ENCODE data around the gene ZNF784.
A peak's percentile ranks its signal among the peaks of the same experiment; 100 is the strongest.

ZNF784 gene

DNA sequence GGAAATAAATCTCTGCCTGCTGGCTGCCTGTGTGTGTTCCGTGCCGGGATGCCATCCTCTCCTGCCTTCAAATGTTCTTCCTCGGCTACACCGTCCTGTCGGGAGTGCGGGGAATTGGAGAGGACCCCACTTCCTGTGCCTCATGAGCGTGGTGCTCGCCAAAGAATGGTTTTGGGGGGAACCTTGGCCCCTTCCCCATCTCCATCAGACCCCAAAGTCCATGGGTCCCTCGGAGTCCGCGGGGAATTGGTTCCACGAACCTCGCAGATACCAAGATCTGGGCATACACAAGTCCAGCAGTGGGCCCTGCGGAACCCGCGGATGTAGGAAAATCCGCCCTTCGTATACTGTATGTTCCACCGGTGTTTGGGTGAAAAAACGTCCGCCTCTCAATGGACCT lies 21.3 kb downstream of the ZNF784 start:
- H3K36me3 ChIP-seq (ENCODE audit: insufficient read depth, low read length): 0 out of 2 replicates have a peak, but pooled peaks cover 6% of the 10 kb centered on the region
- TF ChIP-seq CTCF (IDR thresholded peaks at IDR 0.05; ENCODE audit: low read length) (no peak), EZH2 (IDR thresholded peaks at IDR 0.05; ENCODE audit: borderline replicate concordance, low read length) (no peak)
- H3K9me2 ChIP-seq (ENCODE audit: low read depth, low read length): no peaks in the 10 kb centered on the region
- H3K27ac ChIP-seq (ENCODE audit: low read depth, low read length, poor library complexity, severe bottlenecking): no peak overlapping the region
- no peak overlapping the region for H2AFZ ChIP-seq (ENCODE audit: low read length)
- peaks cover 24% of the 10 kb centered on the region for H3K4me1 ChIP-seq (ENCODE audit: insufficient read depth, low read length, severe bottlenecking)
- no peaks in the 10 kb centered on the region for H3K79me2 ChIP-seq (ENCODE audit: insufficient read depth, low read length)
- H3K4me3 ChIP-seq (ENCODE audit: low read depth, low read length, poor library complexity, severe bottlenecking): no peak overlapping the region
- no peak overlapping the region for H3K4me2 ChIP-seq (ENCODE audit: low read length)
- H3K27me3 ChIP-seq (ENCODE audit: insufficient read depth, low read length): no peaks in the 10 kb centered on the region
- H3F3A ChIP-seq (ENCODE audit: insufficient read depth, low read length): no peaks in the 10 kb centered on the region; the same call in 1 of the 2 replicates
- no peak overlapping the region for H3K9ac ChIP-seq (ENCODE audit: low read length)
- no peaks in the 10 kb centered on the region for H4K20me1 ChIP-seq (ENCODE audit: insufficient read depth, low read length)
- H3K9me3 ChIP-seq (ENCODE audit: low read length): no peaks in the 10 kb centered on the region

- no peaks in the 10 kb centered on the region for H3K9me3 ChIP-seq (ENCODE audit: low read length)
Observed at GRCh38 chr19:55602104-55603001, 22.0 kb downstream of the ZNF784 start.

DNA sequence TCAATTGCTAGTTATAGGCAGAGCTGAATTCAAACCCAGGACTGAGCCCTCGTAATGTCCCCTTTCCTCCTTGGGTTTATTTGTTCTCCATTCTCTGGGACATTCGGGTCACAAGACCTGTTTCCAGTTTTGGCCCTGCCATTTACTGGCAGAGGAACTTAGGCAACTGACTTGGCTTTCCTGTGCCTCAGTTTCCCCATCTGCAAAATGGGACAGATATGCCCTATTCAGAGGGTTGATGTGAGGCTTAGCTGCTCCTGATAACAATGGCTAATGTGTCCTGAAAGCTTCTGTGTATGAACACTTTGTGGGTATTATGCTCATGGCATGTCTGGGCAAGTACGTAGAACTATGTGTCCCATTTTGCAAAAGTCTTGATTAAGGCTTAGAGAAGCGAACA lies 23.3 kb downstream of the ZNF784 start:
- H3K9ac ChIP-seq (ENCODE audit: low read length): peak overlapping the region; percentile 83
- no peaks in the 10 kb centered on the region; the same call in 1 of the 2 replicates for H3F3A ChIP-seq (ENCODE audit: insufficient read depth, low read length)
- no peaks in the 10 kb centered on the region for H3K27me3 ChIP-seq (ENCODE audit: insufficient read depth, low read length)
- peaks cover 4% of the 10 kb centered on the region; the same call in 1 of the 2 replicates for H3K36me3 ChIP-seq (ENCODE audit: insufficient read depth, low read length)
- H3K4me2 ChIP-seq (ENCODE audit: low read length): peak overlapping the region; percentile 78
- peak overlapping the region; percentile 86 for H3K27ac ChIP-seq (ENCODE audit: low read depth, low read length, poor library complexity, severe bottlenecking)
- TF ChIP-seq CTCF (IDR thresholded peaks at IDR 0.05; ENCODE audit: low read length) (no peak), EZH2 (IDR thresholded peaks at IDR 0.05; ENCODE audit: borderline replicate concordance, low read length) (no peak)
- peak overlapping the region; percentile 67 for H3K4me3 ChIP-seq (ENCODE audit: low read depth, low read length, poor library complexity, severe bottlenecking)
- peaks cover 17% of the 10 kb centered on the region for H3K4me1 ChIP-seq (ENCODE audit: insufficient read depth, low read length, severe bottlenecking)
- H4K20me1 ChIP-seq (ENCODE audit: insufficient read depth, low read length): no peaks in the 10 kb centered on the region
- no peaks in the 10 kb centered on the region for H3K9me3 ChIP-seq (ENCODE audit: low read length)
- no peaks in the 10 kb centered on the region for H3K9me2 ChIP-seq (ENCODE audit: low read depth, low read length)
- no peaks in the 10 kb centered on the region for H3K79me2 ChIP-seq (ENCODE audit: insufficient read depth, low read length)
- H2AFZ ChIP-seq (ENCODE audit: low read length): no peak overlapping the region

More at GRCh38 chr19:55602104-55603001, 22.0 kb downstream of the ZNF784 start:
- Histone ChIP-seq H3F3A (ENCODE audit: insufficient read depth, low read length) (no peaks in the 10 kb centered on the region; the same call in 1 of the 2 replicates), H3K4me3 (ENCODE audit: low read depth, low read length, poor library complexity, severe bottlenecking) (no peak overlapping the region), H2AFZ (ENCODE audit: low read length) (no peak overlapping the region), H3K36me3 (ENCODE audit: insufficient read depth, low read length) (0 out of 2 replicates have a peak, but pooled peaks cover 6% of the 10 kb centered on the region), H4K20me1 (ENCODE audit: insufficient read depth, low read length) (no peaks in the 10 kb centered on the region), H3K79me2 (ENCODE audit: insufficient read depth, low read length) (no peaks in the 10 kb centered on the region), H3K4me2 (ENCODE audit: low read length) (no peak overlapping the region), H3K4me1 (ENCODE audit: insufficient read depth, low read length, severe bottlenecking) (peaks cover 24% of the 10 kb centered on the region), H3K9me2 (ENCODE audit: low read depth, low read length) (no peaks in the 10 kb centered on the region), H3K27ac (ENCODE audit: low read depth, low read length, poor library complexity, severe bottlenecking) (peak overlapping the region; percentile 86), H3K9ac (ENCODE audit: low read length) (no peak overlapping the region), H3K27me3 (ENCODE audit: insufficient read depth, low read length) (no peaks in the 10 kb centered on the region)
- TF ChIP-seq CTCF (IDR thresholded peaks at IDR 0.05; ENCODE audit: low read length) (no peak), EZH2 (IDR thresholded peaks at IDR 0.05; ENCODE audit: borderline replicate concordance, low read length) (no peak)
